ENCODE data around the gene MRPL57.
"Not testable (repeated sequence)": the region's sequence is repeated elsewhere in the genome, so short reads cannot be mapped to it uniquely, and the experiment has no call there.

MRPL57 gene

DNA sequence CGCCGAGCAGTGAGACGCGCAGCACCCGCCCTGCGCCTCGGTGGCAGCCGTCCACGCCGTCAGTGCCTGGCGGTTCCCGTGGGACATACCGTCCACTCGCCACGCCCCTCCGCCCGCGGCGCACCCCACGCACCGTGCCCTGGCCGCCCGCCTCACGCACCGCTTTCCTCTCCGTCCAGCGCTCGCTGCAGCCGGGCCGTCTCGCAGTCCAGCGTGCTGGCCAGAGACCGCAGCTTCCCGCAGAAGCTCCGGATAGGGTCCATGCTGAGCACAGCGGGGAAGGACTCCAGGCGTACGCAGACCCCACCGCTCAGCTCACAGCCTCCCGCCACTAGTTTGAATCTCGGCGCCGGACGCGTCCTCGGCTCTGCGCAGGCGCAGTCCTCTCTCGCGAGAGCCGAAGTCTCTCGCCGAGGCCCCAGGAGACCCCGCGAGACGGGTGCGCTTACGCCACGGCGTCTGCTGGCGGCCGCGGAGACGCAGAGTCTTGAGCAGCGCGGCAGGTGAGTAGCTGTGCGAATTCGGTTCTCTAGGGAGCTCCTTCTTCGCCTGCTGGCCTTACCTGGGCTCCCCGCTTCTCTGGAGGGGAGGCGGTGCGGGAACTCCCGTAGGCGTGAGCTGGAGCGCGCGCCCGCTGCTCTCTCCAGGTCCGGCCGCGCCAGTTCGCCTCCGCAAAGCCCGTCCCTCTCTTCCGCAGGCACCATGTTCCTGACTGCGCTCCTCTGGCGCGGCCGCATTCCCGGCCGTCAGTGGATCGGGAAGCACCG lies at the start of gene MRPL57, which contains the start of gene SKA3:
Gene MRPL57, plus strand, starts transcription at position 444 of the 767 bp plus-strand sequence. Its CDS starts 259 bp downstream, at position 703.
Gene SKA3, minus strand, starts transcription at position 338 of the 767 bp plus-strand sequence. Its CDS starts 75 bp downstream, at position 263.
- DNase-seq (ENCODE audit: low spot score), result peak; percentile 98

DNA sequence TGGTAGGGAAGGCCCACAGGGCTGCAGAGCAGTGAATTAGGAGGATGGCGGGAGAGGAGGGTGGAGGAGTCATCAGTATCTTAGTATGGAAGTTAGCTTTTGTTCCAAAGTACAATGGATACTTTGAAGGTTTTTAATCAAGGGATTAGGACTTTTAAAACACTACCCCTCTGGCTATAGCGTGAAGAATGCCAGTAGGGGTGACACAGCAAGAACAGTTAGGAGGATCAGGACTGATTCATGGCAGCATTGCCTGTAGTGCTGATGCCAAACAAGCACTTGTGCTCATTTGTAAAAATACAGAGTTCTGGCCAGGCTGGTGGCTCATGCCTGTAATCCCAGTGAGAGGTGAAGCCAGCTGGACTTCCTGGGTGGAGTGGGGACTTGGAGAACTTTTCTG lies 46.3 kb upstream of the MRPL57 start:
- DNase-seq (ENCODE audit: low spot score), result no peak

DNA sequence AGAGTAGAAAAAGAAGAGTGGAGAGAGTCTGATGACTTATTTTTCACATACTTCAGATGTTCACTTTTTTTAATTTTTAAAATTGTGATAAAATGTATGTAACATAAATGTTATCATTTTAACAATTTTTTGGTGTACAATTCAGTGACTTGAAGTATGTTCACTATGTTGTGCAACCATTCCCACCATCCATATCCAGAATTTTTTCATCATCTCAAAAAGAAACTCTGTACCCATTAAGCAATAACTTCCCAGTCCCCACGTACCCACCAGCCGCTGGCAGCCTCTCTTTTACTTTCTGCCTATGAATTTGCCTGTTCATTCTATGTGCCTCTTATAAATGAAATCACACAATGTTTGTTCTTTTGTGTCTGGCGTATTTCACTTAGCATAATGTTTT lies 43.4 kb upstream of the MRPL57 start:
- no peak for DNase-seq (ENCODE audit: low spot score)

DNA sequence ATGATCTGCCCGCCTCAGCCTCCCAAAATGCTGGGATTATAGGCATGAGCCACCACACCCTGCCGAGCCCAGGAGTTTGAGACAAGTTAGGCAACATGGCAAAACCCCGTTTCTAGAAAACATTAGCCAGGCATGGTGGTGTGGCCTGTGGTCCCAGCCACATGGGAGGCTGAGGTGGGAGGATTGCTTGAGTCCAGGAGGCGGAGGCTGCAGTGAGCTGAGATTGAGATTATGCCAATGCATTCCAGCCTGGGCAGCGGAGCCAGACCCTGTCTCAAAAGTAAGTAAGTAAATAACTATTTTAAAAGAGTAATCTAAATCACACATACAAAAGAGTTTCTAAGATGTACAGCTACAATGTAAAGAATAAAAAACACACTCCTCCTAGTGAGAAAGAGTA lies 42.0 kb upstream of the MRPL57 start:
- DNase-seq (ENCODE audit: low spot score), result no peak

DNA sequence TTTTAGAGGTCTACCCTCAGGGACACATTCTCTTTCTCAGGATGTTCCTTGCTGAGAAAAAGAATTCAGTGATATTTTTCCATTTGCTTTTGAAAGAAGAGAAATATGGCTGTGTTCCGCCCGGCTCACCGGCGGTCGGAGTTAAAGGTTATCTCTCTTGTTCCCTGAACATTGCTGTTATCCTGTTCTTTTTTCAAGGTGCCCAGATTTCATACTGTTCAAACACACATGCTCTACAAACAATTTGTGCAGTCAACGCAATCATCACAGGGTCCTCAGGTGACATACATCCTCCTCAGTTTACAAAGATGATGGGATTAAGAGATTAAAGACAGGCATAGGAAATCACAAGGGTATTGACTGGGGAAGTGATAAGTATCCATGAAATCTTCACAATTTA lies 40.6 kb upstream of the MRPL57 start:
- DNase-seq (ENCODE audit: low spot score), result not testable (repeated sequence)

DNA sequence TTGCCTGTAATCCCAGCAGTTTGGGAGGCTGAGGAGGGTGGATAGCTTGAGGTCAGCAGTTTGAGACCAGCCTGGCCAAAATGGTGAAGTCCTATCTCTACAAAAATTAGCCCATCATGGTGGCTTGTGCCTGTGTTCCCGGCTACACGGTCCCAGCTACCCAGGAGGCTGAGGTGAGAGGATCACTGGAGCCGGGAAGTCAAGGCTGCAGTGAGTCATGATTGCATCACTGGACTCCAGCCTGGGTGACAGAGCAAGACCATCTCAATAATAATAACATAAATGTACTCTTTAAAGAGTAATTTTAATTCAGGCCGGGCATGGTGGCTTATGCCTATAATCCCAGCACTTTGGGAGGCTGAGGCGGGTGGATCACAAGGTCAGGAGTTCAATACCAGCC lies 38.8 kb upstream of the MRPL57 start:
- DNase-seq (ENCODE audit: low spot score), result peak; percentile 37

DNA sequence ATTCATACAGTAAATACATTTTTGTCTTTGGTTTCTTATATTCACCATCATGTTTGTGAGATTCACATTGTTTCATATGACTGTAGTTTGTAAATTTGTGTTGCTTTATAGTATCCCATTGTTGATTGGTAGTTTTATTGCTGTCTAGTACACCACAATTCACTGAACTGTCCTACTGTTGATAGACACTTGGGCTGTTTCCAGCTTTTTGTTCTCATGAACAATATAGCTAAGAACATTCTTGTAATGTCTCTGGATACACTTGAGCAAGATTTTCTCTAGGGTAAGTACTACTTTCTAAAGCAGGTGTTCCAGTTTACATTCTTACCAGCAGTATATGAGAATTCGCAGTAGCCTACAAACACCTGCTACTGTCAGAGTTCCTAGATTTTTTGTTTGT lies 37.9 kb upstream of the MRPL57 start:
- no peak for DNase-seq (ENCODE audit: low spot score)

DNA sequence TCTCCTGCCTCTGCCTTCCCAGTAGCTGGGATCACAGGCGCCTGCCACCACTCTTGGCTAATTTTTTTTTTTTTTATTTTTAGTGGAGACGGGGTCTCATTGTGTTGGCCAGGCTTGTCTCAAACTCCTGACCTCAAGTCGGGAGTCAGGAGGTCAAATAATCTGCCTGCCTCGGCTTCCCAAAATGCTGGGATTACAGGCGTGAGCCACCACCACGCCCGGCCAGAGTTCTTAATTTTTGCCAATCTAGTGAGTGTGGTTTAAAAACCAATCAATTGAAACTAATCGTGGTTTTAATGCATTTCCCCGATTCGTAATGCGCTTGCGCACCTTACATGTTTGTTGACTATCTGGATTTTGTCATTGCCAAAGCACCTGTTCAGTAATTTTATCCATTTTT lies 37.1 kb upstream of the MRPL57 start:
- DNase-seq (ENCODE audit: low spot score), result no peak

DNA sequence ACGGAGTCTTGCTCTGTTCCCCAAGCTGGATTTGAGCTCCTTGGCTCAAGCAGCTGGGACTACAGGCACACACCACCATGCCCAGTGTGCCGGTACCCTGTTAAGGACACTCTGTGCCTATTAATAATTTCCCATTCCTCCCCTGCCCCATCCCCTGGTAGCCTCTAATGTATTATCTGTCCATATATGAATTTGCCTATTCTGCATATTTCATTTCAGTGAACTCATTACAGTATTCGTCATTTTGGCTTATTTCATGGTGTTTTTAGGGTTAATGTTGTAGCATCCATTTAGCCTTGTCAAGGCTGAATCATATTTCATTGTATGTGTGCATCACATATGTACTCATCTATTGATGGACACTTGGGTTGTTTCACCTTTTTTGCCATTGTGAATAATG lies 33.7 kb upstream of the MRPL57 start:
- no peak for DNase-seq (ENCODE audit: low spot score)

DNA sequence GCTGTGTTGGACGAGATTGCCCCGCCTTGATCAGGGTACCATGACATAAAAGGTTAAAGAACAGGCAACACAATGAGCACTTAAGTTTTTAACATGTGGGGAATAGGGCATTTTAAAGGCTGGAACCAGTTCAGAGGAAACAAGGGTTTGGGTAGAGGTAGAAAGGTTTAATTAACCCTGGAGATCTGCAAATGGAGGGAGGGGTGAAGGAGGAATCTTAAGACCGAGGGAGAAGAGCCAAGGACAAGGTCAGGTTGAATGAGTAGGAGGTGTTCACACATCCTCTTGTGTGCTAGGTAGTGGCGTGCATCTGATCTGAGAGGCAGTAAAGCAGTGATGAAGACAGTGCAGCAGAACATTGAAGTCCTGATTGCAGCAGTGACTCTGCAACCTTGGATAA lies 28.6 kb upstream of the MRPL57 start:
- DNase-seq (ENCODE audit: low spot score), result no peak

DNA sequence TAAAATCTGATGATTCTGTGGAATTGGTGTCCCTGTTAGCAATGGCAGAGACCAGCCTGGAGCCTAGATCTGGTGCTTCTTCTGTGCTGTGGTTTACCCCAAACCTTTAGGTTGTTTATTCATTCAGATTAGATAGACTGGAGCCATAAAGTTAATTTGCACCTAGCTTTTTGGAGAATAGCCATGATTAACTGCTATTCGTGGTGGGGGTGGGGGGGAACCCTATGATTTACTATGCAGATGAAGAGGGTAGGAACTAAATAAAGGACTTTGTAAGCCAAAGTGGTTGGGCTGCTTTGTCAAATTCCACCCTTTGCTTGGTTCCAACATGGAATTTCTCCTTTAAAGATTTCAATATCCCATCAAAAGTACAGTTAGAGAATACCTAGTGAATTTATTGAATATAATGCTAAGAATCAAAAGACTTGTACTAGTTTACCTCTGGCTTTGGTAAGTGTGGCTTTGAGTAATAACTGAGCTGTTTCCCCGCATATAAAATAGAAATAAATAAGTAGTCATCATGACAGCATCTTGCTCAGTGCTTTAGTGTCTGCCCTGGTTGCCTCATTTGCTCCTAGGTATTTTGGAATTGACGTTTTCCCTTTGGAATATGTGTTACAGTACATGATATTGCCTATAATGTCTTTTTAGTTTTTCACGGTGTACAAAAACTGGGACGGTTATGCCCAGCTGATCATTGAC lies 27.8 kb upstream of the MRPL57 start:
- DNase-seq (ENCODE audit: low spot score), result no peak

DNA sequence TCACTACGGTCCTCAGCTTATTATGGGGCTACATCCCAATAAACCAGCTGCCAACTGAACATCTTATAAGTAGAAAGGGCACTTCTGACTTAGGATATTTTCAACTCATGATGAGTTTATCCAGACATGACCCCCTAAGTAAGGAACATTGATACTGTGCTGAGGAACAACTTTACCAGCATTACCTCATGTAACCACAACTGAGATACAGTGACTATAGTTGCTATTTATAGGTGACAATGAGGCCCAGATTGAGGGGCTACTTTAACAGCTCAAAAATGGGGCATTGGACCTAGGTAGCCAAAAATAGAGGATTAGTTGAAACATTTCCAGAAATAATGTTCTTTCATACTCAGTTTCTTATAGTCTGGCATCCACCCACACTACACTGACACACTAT lies 26.9 kb upstream of the MRPL57 start:
- DNase-seq (ENCODE audit: low spot score), result no peak

DNA sequence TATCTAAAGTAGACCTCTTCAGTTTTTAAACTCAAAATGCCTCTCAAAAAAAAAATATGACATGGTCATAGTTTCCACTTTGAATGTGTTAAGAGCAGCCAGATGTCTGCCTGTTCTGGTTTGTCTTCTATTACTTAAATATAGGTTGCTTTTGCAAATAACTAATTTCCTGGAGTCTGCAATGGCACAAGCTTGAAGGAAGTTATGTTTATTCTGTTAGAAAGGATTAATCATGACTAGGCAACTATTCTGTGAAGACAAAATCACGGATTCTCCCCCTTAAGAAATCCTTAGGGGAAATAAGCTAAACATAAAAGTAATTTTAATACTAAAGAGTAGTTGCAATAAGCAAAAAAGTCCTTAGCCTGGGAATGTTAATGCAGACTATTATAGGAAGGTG lies 26.4 kb upstream of the MRPL57 start:
- no peak for DNase-seq (ENCODE audit: low spot score)

DNA sequence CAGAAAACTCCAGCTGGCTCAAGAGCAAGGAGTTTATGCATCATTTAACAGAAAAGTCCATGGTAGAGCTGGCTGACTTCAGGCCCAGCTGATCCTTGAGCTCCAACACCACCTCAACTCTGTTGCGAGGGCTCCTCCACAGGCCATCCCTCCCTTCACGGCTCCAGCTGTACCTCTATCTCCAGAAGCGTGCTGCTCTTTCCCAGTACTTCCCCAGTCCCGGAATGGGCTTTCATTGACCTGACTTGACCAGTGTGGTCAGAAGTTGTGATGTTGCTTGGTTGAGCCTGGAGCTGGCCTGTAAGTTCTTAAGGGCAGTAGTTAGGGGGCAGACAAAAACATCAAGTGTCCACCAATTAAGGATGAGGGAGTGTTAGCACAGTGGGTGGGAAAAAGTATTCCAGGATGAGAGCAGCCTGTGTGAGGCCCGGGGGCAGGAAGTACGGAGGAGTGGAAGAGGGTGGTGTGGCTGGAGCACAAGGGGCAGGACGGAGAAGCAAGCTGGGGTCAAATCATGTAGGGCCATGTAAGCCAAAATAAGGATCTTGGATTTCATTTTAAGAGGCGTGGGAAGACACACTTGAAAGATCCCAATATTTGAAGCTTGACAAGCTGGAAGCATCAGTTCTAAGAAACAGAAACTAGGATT lies 24.1 kb upstream of the MRPL57 start:
- no peak for DNase-seq (ENCODE audit: low spot score)

DNA sequence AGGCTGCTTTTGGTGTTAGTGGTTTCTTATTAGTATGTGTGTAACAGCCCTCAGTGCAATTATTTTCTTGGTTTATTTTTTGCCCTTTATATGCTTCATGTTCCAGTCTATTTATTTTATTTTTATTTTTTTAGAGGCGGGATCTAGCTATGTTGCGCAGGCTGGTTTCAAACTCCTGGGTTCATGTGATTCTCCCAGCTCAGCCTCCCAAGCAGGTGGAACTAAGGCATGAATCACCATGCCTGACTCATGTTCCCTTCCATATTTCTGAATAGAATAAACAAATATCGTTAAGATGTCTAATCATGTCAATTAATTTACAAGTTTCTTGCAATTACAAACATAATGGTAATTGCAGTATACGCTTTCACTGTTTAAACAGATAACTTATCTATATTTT lies 11.8 kb upstream of the MRPL57 start:
- no peak for DNase-seq (ENCODE audit: low spot score)

DNA sequence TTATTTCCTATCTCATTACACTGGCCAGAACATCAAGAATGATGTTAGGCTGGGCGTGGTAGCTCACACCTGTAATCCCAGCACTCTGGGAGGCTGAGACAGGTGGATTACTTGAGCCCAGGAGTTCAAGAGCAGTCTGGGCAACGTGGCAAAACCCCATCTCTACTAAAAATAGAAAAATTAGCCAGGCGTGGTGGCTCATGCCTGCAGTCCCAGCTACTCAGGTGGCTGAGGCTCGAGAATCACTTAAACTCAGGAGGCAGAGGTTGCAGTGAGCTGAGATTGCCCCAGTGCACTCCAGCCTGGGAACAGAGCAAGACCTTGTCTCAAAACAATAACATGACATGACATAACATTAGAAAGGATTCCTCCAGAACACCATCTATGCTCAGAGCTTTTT lies 10.9 kb upstream of the MRPL57 start:
- not testable (repeated sequence) for DNase-seq (ENCODE audit: low spot score)

DNA sequence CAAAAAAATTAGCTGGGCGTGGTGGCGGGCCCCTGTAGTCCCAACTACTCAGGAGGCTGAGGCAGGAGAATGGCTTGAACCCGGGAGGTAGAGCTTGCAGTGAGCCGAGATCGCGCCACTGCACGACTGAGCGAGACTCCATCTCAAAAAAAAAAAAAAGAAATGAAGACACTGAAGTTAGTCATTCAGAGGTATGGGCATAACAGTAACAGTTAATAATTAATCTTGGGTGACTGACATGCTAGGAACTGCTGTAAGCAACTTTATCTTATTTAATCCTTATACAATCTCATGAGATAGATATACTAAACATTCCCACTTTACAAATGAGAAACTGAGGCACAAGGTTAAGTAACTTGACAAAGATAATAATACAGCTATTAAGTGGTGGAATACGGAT lies 5.0 kb upstream of the MRPL57 start:
- DNase-seq (ENCODE audit: low spot score), result no peak

DNA sequence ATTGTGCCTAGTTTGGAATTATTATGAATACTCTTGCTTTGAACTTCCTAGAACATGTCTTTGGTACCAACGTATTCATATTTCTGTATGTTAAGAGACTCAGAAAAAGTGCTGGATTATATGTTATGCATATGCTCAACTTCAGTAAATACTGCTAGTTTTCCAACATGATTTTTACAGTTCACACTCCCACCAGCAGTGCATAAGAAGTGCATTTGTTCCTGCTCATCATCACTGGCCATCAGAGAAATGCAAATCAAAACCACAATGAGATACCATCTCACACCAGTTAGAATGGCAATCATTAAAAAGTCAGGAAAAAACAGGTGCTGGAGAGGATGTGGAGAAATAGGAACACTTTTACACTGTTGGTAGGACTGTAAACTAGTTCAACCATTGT lies 2.7 kb upstream of the MRPL57 start:
- DNase-seq (ENCODE audit: low spot score), result not testable (repeated sequence)

DNA sequence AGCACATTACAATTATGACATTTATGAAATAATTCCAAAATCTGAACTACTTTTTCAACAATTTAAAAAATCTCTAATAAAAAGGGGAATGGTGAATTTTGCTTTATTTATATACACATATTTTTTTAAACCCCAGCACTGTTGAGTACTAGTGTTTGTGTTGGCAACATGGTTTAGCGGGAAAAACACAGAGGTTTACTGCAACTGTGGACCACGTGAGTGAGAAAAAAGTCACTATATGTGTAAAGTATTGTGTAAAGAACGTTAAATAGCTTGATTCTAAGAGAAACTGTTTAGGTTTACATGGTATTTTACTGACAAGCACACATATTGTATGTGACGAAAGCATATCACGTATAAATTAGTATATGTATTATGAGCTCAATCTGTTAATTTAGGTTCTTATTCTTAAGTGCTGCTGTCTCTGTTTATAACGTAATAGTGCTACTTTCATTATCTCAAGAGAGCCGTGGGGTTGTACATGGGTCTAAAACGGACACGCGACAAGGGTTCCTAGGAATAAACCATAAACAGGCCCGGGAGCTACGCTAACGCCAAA lies 723 bp upstream of the MRPL57 start:
- no peak for DNase-seq (ENCODE audit: low spot score)

DNA sequence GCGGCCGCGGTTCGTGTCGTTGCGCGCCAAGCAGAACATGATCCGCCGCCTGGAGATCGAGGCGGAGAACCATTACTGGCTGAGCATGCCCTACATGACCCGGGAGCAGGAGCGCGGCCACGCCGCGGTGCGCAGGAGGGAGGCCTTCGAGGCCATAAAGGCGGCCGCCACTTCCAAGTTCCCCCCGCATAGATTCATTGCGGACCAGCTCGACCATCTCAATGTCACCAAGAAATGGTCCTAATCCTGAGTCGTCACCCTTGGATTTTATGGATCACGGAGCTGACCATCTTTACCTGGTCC lies 475 bp downstream of the MRPL57 start:
- no peak for DNase-seq (ENCODE audit: low spot score)

DNA sequence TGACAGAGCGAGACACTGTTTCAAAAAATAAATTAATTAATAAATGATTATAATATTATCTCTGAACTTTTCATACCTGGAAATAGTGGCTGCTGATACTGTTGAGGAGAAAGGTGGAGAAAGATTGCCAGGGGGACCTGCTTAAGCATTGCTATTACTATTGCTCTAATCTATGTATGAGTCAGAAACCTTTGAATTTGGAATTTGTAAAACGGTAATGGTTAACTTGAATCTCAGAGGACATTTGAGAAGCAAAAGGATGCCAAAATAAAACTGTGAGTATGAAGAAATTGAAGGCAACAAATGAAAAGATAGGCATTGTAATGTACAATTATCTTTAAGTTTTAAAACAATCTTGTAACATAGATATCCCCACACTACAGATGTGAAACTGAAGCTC lies 5.2 kb downstream of the MRPL57 start:
- no peak for DNase-seq (ENCODE audit: low spot score)

DNA sequence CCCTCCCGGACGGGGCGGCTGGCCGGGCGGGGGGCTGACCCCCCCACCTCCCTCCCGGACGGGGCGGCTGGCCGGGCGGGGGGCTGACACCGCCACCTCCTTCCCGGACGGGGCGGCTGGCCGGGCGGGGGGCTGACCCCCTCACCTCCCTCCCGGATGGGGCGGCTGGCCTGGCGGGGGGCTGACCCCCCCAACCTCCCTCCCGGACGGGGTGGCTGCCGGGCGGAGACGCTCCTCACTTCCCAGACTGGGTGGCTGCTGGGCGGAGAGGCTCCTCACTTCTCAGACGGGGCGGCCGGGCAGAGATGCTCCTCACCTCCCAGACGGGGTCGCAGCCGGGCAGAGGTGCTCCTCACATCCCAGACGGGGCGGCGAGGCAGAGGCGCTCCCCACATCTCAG lies 10.0 kb downstream of the MRPL57 start:
- DNase-seq (ENCODE audit: low spot score), result not testable (repeated sequence)

DNA sequence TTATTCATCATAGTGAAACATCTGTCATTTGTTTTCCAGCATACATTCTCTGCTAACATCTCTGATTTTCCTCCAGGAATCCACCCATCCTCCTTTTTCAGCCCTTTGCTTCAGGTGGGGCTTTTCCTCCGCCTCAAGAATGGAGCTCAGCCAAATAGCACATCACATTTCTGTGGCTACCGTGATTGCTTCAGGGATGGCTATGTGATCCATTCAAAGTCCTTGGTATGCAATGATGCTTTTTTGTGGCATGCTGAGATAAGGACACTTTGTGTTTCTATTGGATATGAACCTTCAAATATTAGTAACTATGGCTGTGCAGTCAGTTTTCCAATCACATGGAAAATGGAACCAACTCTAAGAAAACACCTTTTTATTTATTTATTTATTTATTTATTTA lies 18.3 kb downstream of the MRPL57 start:
- DNase-seq (ENCODE audit: low spot score), result not testable (repeated sequence)

All from kidney capillary endothelial cell (primary cell).